Mammary epithelial cell (primary cell): Measurements from ENCODE around the gene CLEC6A.

ENCODE experiments used
- EZH2 ChIP-seq: IDR thresholded peaks from 2 replicates; pipeline ENCODE4 v1.6.1; 2012; ENCODE audit warnings: low read length, inconsistent platforms, borderline replicate concordance
- TF ChIP-seq, protein P1 (sequence below), 2 donors: IDR thresholded peaks in 1 of 2; conservative IDR thresholded peaks in 1 of 2; 2 replicates each; pipeline ENCODE4 v1.5.1; 2011 to 2012; ENCODE audit warnings: inconsistent platforms in 2 of 2, low read length in 2 of 2, mild to moderate bottlenecking in 2 of 2, control low read depth in 1 of 2, low read depth in 1 of 2; ENCODE audit not compliant: insufficient read depth in 1 of 2; ENCODE audit errors: extremely low read depth in 1 of 2

DNA sequence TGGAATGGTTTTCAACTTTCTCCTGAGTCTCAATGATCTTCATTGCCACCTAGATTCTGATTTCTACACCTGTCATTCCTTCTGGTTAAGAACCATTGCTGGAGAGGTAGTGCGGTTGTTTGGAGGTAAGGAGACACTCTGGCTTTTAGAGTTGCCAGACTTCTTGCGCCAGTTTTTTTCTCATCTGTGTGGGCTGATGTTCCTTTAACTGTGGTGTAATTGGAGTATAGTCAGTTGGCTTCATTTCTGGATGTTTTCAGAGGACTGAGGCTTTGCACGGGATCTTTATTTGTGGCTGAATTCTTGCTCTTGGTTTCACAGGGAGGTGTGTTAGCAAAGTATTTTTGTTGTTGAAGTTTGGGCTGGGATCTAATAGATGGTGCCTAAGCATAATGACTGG, 51.8 kb downstream of the CLEC6A start:
- TF ChIP-seq, protein P1, sequence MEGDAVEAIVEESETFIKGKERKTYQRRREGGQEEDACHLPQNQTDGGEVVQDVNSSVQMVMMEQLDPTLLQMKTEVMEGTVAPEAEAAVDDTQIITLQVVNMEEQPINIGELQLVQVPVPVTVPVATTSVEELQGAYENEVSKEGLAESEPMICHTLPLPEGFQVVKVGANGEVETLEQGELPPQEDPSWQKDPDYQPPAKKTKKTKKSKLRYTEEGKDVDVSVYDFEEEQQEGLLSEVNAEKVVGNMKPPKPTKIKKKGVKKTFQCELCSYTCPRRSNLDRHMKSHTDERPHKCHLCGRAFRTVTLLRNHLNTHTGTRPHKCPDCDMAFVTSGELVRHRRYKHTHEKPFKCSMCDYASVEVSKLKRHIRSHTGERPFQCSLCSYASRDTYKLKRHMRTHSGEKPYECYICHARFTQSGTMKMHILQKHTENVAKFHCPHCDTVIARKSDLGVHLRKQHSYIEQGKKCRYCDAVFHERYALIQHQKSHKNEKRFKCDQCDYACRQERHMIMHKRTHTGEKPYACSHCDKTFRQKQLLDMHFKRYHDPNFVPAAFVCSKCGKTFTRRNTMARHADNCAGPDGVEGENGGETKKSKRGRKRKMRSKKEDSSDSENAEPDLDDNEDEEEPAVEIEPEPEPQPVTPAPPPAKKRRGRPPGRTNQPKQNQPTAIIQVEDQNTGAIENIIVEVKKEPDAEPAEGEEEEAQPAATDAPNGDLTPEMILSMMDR (conservative IDR thresholded peaks at IDR 0.05 in 1 of 2, IDR thresholded peaks at IDR 0.05 in 1 of 2; ENCODE audit: extremely low read depth in 1 of 2, insufficient read depth in 1 of 2, low read depth in 1 of 2, low read length in 2 of 2), result no peak
- TF ChIP-seq EZH2, result no peak
